IPS DF 4.7 (cell line): ENCODE results near the gene TMEM231.

Source experiments
- DNase-seq: peaks from one replicate; pipeline ENCODE4 v3.0.0-alpha.2; 2013; ENCODE audit warnings: low spot score; ENCODE audit errors: extremely low read depth

Gene TMEM231

GRCh38 chr16:75488322-75488721, 67.7 kb downstream of the TMEM231 start:
- no peak for DNase-seq
